ENCODE results near the gene FBXW9.
"Not testable (repeated sequence)": the region's sequence is repeated elsewhere in the genome, so short reads cannot be mapped to it uniquely, and the experiment has no call there.

Gene FBXW9

GRCh38 chr19:12715102-12715501, 18.7 kb upstream of the FBXW9 start:
- no peak for DNase-seq (ENCODE audit: low read depth in 2 of 2)

GRCh38 chr19:12713304-12713703, 16.9 kb upstream of the FBXW9 start:
- not testable (repeated sequence) for DNase-seq (ENCODE audit: low read depth in 2 of 2)

GRCh38 chr19:12712077-12712476, 15.6 kb upstream of the FBXW9 start:
- not testable (repeated sequence) for DNase-seq (ENCODE audit: low read depth in 2 of 2)

- no peak for DNase-seq (ENCODE audit: low read depth in 2 of 2)
Measured at GRCh38 chr19:12711187-12711586, 14.8 kb upstream of the FBXW9 start.

- no peak for DNase-seq (ENCODE audit: low read depth in 2 of 2)
Measured at GRCh38 chr19:12708641-12709040, 12.2 kb upstream of the FBXW9 start.

- DNase-seq (ENCODE audit: low read depth in 2 of 2), result no peak
Measured at GRCh38 chr19:12706332-12706718, 9.9 kb upstream of the FBXW9 start.

- DNase-seq (ENCODE audit: low read depth in 2 of 2), result no peak
Measured at GRCh38 chr19:12705654-12706331, 9.4 kb upstream of the FBXW9 start.

GRCh38 chr19:12705169-12705568, 8.7 kb upstream of the FBXW9 start:
- no peak for DNase-seq (ENCODE audit: low read depth in 2 of 2)

GRCh38 chr19:12703046-12703445, 6.6 kb upstream of the FBXW9 start:
- no peak for DNase-seq (ENCODE audit: low read depth in 2 of 2)

- DNase-seq (ENCODE audit: low read depth in 2 of 2), result no peak
Measured at GRCh38 chr19:12701596-12702282, 5.3 kb upstream of the FBXW9 start.

- no peak for DNase-seq (ENCODE audit: low read depth in 2 of 2)
Measured at GRCh38 chr19:12698138-12698537, 1.7 kb upstream of the FBXW9 start.

- not testable (repeated sequence) for DNase-seq (ENCODE audit: low read depth in 2 of 2)
Measured at GRCh38 chr19:12697425-12697824, 994 bp upstream of the FBXW9 start.

GRCh38 chr19:12695997-12696365, 450 bp downstream of the FBXW9 start:
- no peak for DNase-seq (ENCODE audit: low read depth in 2 of 2)

- DNase-seq (ENCODE audit: low read depth in 2 of 2), result no peak
Measured at GRCh38 chr19:12695514-12695913, 917 bp downstream of the FBXW9 start.

GRCh38 chr19:12695096-12695495, 1.3 kb downstream of the FBXW9 start:
- DNase-seq (ENCODE audit: low read depth in 2 of 2), result no peak

GRCh38 chr19:12694641-12695040, 1.8 kb downstream of the FBXW9 start:
- no peak for DNase-seq (ENCODE audit: low read depth in 2 of 2)

GRCh38 chr19:12692960-12693359, 3.5 kb downstream of the FBXW9 start:
- DNase-seq (ENCODE audit: low read depth in 2 of 2), result no peak

GRCh38 chr19:12689581-12690216, 6.7 kb downstream of the FBXW9 start:
- DNase-seq (ENCODE audit: low read depth in 2 of 2), result no peak

- DNase-seq (ENCODE audit: low read depth in 2 of 2), result no peak
Measured at GRCh38 chr19:12689012-12689411, 7.4 kb downstream of the FBXW9 start.

- no peak for DNase-seq (ENCODE audit: low read depth in 2 of 2)
Measured at GRCh38 chr19:12687496-12688196, 8.8 kb downstream of the FBXW9 start, which contains the start of gene GNG14. Gene GNG14, plus strand, starts transcription at chr19:12687998. Its CDS starts 51 bp downstream, at chr19:12688049.

GRCh38 chr19:12685831-12686230, 10.6 kb downstream of the FBXW9 start:
- no peak for DNase-seq (ENCODE audit: low read depth in 2 of 2)
